Cortex of kidney (tissue), 1 donor: ENCODE data around the gene TTC3.
A peak's percentile ranks its signal among the peaks of the same experiment; 100 is the strongest.
"Not testable (repeated sequence)": the region's sequence is repeated elsewhere in the genome, so short reads cannot be mapped to it uniquely, and the experiment has no call there.

Experiments used
- DNase-seq: peaks from one replicate; lab custom pipeline; 2025; lab: John Stamatoyannopoulos, UW

The TTC3 gene

GRCh38 chr21:37072988-37073416, at the start of gene TTC3, which contains the start of gene PIGP:
TTC3 (plus strand) TSS chr21:37073254; CDS start chr21:37087258, 14,004 bp downstream.
PIGP (minus strand) TSS chr21:37073071; CDS start chr21:37072515, 556 bp downstream.
- peak; percentile 59 for DNase-seq

DNA sequence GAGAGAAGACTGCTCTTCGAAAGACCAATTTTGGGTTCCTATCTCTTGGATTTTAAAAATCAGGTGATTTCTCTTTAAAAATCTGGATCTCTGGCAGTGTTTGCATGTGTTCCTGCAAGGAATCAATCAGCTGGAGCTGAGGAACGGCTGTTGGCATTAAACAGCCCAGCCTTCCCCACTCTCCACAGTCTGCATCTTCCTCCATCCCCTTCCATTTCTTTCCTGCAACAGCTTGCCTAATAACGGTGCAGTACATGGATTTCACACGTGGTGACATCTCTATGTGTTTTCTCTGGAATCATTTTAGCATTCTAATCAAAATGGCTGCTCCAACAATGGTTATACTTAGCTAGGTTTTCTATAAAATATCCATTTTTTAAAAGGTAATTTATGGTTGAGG, 46.6 kb upstream of the TTC3 start:
- no peak for DNase-seq

- no peak for DNase-seq
Observed at GRCh38 chr21:37028570-37028969, 44.5 kb upstream of the TTC3 start.

DNA sequence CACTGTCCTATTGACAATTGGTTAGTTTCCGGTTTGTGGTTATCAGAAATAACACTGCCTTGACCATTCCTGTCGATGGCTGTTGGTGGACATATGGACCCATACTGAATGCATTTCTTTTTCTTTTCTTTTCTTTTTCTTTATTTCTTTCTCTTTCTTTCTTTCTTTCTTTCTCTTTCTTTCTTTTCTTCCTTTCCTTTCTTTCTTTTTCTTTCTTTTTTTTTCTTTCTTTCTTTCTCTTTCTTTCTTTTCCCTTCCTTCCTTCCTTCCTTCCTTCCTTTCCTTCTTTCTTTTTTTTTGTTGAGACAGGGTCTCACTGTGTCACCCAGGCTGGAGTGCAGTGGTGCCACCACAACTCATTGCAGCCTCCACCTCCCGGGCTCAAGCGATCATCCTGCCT, 42.2 kb upstream of the TTC3 start:
- DNase-seq: no peak

- no peak for DNase-seq
Observed at GRCh38 chr21:37032293-37032692, 40.8 kb upstream of the TTC3 start.

DNA sequence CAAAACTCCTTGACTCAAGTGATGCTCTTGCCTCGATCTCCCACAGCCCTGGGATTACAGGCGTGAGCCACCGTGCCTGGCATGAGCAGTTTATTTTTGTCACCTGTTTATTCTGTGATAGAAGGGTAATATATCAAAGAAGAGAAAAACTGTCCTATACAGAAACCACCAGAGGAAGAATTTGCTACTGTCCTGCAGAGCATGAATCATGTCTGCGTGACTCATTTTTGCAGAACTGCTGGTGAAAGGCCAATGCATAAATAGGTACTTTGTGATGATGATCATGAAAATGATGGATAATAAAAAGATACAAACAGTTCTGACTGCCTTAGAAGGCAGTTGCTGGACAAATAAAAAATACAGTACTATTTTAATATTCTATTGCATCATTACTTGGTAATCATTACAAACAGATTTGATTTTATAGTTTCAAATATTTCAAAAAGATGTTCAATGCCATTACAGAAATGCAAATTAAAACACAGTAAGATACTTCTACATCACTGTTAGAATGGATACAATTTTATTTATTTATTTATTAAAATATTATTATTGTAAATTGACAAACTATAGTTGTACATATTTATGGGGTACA, 40.1 kb upstream of the TTC3 start:
- DNase-seq: no peak

GRCh38 chr21:37034394-37034793, 38.7 kb upstream of the TTC3 start:
- DNase-seq: not testable (repeated sequence)

DNA sequence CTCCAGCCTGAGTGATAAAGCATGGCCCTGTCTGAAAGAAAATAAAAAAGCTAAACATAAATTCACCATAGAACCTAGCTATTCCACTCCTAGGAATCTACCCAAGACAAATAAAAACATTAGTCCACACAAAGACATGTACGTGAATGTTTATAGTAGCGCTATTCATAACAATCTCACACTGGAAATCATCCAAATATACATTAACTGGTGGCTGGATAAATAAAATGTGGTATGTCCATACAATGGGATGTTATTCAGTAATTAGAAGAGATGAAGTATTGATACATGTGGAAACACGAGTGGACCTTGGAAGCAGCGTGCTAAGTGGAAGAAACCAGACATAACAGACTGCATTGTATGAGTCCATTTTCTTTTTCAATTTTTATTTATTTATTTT, 36.9 kb upstream of the TTC3 start:
- no peak for DNase-seq

DNA sequence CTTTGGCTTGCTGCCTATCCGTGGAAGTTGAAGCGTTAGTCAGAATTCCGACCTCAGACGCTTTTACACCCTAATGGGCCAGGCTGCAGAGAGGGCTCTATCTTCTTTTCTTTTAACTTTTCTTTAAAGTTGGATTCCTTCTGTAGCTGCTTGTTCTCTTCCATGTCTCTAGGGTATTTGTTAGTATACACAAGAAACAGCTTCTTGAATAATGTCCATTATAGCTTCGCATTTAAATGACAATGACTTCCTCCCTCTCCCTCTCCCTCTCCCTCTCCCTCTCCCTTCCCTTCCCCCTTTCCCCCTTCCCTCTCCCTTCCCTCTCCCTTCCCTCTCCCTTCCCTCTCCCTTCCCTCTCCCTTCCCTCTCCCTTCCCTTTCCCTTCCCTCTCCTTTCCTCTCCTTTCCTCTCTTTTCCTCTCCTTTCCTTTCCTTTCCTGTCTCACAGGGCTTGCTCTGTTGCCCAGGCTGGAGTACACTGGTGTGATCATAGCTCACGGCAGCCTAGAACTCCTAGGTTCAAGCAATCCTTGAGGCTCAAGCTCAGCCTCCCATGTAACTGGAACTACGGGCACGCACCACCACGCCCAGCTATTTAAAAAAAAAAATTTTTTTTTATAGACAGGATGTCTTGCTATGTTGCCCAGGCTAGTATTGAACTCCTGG, 33.5 kb upstream of the TTC3 start:
- no peak for DNase-seq

- DNase-seq: no peak
Observed at GRCh38 chr21:37040212-37040611, 32.8 kb upstream of the TTC3 start.

DNA sequence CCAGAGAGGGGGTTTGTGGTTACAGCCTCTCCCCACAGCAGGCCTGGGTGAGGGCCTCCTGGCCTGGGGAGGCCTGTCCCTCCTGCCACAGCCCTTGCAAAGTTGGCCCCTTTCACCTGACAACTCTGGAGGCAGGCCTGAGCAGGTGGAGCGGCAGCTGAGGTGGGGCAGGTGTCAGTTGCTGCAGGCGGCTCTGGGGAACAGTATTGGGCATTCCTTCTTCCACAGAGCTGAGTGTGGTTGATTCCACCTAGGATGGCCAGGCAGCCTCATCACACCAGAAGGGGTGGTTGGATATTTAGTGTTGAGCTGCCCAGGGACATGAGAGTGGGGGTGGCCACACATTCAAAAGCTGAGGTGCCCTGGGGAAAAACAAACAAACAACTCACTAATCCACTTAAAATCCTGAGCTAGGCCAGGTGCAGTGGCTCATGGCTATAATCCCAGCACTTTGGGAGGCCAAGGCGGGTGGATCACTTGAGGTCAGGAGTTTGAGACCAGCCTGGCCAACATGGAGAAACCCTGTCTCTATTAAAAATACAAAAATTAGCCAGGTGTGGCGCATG, 31.3 kb upstream of the TTC3 start:
- no peak for DNase-seq

GRCh38 chr21:37043818-37044217, 29.2 kb upstream of the TTC3 start:
- no peak for DNase-seq

- DNase-seq: no peak
Observed at GRCh38 chr21:37044643-37045042, 28.4 kb upstream of the TTC3 start.

DNA sequence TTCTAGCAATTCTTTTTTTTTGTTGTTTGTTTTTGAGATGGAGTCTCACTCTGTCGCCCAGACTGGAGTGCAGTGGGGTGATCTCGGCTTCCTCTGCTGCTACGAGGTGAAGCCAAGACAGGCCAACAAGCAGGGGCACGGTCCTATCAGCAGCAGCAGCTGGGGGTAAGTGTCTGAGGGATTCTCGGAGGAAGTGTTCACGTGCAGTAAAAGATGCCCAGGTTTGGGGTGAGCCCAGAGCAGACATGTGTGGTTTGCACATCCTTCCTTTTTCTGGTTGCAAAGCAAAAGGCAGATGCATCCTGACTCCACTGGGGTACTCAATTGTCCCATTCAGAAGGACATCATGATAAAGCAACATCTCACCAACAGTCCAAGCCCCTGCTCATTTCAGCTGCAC, 27.9 kb upstream of the TTC3 start:
- no peak for DNase-seq

GRCh38 chr21:37045556-37045955, 27.5 kb upstream of the TTC3 start:
- DNase-seq: no peak

DNA sequence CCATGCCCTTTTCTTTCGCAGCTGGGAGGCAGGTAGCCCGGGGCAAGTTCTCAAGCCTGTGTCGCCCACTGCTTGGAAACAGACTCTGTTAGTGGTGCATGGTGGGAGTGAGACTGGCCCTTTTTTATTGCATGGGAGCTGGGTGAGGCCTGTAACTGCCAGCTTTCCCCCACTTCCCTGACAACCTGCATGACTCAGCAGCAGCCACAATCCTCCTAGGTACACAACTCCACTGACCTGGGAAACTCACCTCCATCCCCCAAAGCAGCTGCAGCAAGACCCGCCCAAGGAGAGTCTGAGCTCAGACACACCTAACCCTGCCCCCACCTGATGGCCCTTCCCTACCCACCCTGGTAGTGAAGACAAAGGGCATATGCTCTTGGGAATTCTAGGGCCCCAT, 26.0 kb upstream of the TTC3 start:
- DNase-seq: no peak

- not testable (repeated sequence) for DNase-seq
Observed at GRCh38 chr21:37049741-37050140, 23.3 kb upstream of the TTC3 start.

GRCh38 chr21:37055271-37055855, 17.7 kb upstream of the TTC3 start:
- DNase-seq: no peak

DNA sequence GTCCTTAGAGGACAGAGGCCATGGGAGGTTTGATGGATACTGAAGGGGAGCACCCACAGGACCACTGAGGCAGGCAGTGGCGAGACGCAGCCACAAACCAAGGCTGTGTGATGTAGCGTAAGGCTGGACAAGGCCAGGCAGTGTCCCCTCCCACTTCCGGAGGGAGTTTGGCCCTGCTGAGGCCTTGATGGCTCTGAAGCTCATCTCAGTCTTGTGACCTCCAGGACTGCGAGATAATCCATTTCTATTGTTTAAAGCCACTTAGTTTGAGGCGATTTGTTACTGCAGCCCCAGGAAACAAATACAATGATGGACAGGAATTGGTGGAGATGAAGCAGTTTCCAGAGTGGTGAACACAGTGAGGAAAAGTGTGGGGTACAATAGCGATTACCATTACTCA, 15.4 kb upstream of the TTC3 start:
- DNase-seq: no peak

GRCh38 chr21:37058261-37058660, 14.8 kb upstream of the TTC3 start:
- DNase-seq: no peak

GRCh38 chr21:37059181-37059580, 13.9 kb upstream of the TTC3 start:
- no peak for DNase-seq

DNA sequence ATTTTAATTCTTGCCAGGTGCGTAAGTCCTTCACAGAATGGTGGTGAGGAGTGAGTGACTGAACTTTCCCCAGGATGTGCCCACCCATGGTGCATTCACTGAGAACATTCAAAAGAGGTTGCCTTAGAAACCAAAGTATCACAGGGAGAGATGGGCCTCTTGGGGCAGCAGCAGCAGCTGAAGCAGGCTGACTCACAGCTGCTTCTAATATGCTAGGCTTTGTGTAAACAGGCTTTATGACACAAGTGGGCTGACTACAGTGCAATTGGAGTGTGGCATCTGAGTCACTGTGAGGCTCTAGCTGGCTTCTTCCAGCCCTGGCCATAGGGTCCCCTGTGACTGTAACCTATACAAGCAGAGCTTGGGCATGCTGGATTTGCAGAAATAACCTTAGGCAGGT, 12.8 kb upstream of the TTC3 start:
- no peak for DNase-seq

GRCh38 chr21:37061926-37062592, 11.0 kb upstream of the TTC3 start:
- no peak for DNase-seq
